Type B pancreatic cell (in vitro differentiated cells): ENCODE measurements around the gene EIF3B. TPM values are rescaled to one million over a fixed set of nuclear protein-coding genes. Genes with fewer than 3 reads are reported as not detected.
"Not testable (repeated sequence)": the region's sequence is repeated elsewhere in the genome, so short reads cannot be mapped to it uniquely, and the experiment has no call there.

Source experiments
- DNase-seq: peaks from one replicate; pipeline ENCODE4 v3.0.0; 2021; ENCODE audit warnings: mixed read lengths; ENCODE audit not compliant: unreplicated experiment; ENCODE audit errors: extremely low spot score
- H3K27ac Mint-ChIP-seq: 2 replicates; pipeline ENCODE4 v1.8.0; 2021; ENCODE audit warnings: mild to moderate bottlenecking, mixed read lengths
- H3K27me3 Mint-ChIP-seq: 2 replicates; pipeline ENCODE4 v1.8.0; 2021; ENCODE audit warnings: mixed read lengths
- H3K36me3 Mint-ChIP-seq: 2 replicates; pipeline ENCODE4 v1.8.0; 2021; ENCODE audit warnings: mixed read lengths
- H3K4me1 Mint-ChIP-seq: one replicate; pipeline ENCODE4 v1.8.0; 2021; ENCODE audit warnings: mixed read lengths; ENCODE audit not compliant: unreplicated experiment
- H3K4me3 Mint-ChIP-seq: 2 replicates; pipeline ENCODE4 v1.8.0; 2021; ENCODE audit warnings: mild to moderate bottlenecking, mixed read lengths
- H3K9me3 Mint-ChIP-seq: 2 replicates; pipeline ENCODE4 v1.8.0; 2021; ENCODE audit warnings: mixed read lengths
- CTCF ChIP-seq: fragments of 200-600 bp; sonication (generic); conservative IDR thresholded peaks from 2 replicates; pipeline ENCODE4 v1.5.0; 2021; ENCODE audit warnings: antibody characterized with exemption, mild to moderate bottlenecking
- total RNA-seq: library from RNA; stranded (reverse); gene quantifications from 2 replicates; pipeline ENCODE4 v1.2.1, GENCODE V29; 2021; ENCODE audit warnings: low replicate concordance

The EIF3B gene
- total RNA-seq, 1 donor from 2014 or later, result 178 TPM

GRCh38 chr7:2416650-2417049 is 62.0 kb downstream of the EIF3B start:
- DNase-seq, result no peak
- H3K4me3 Mint-ChIP-seq, result no peak overlapping the region
- H3K9me3 Mint-ChIP-seq, result no peaks in the 10 kb centered on the region
- peaks cover 33% of the 10 kb centered on the region for H3K4me1 Mint-ChIP-seq
- no peaks in the 10 kb centered on the region for H3K27me3 Mint-ChIP-seq
- TF ChIP-seq CTCF, result no peak
- peaks cover 7% of the 10 kb centered on the region for H3K36me3 Mint-ChIP-seq
- H3K27ac Mint-ChIP-seq, result no peak overlapping the region

- not testable (repeated sequence) for H3K36me3 Mint-ChIP-seq, H3K9me3 Mint-ChIP-seq, H3K27ac Mint-ChIP-seq, H3K27me3 Mint-ChIP-seq, H3K4me3 Mint-ChIP-seq, DNase-seq
- H3K4me1 Mint-ChIP-seq, result peaks cover 28% of the 10 kb centered on the region
Measured at GRCh38 chr7:2417178-2417577, 62.6 kb downstream of the EIF3B start.

- Mint-ChIP-seq H3K27me3 (no peaks in the 10 kb centered on the region), H3K4me3 (no peak overlapping the region), H3K9me3 (no peaks in the 10 kb centered on the region), H3K4me1 (peaks cover 20% of the 10 kb centered on the region), H3K27ac (no peak overlapping the region), H3K36me3 (peaks cover 7% of the 10 kb centered on the region)
- no peak for DNase-seq
- no peak for TF ChIP-seq CTCF
Measured at GRCh38 chr7:2417981-2418481, 63.4 kb downstream of the EIF3B start.

GRCh38 chr7:2420216-2420933 is 65.7 kb downstream of the EIF3B start:
- no peak overlapping the region for H3K27ac Mint-ChIP-seq
- H3K4me3 Mint-ChIP-seq, result no peak overlapping the region
- TF ChIP-seq CTCF, result no peak
- H3K9me3 Mint-ChIP-seq, result no peaks in the 10 kb centered on the region
- H3K27me3 Mint-ChIP-seq, result no peaks in the 10 kb centered on the region
- peaks cover 17% of the 10 kb centered on the region for H3K4me1 Mint-ChIP-seq
- no peak for DNase-seq
- H3K36me3 Mint-ChIP-seq, result peaks cover 7% of the 10 kb centered on the region

GRCh38 chr7:2421943-2422310 is 67.3 kb downstream of the EIF3B start:
- H3K4me1 Mint-ChIP-seq, result peaks cover 16% of the 10 kb centered on the region
- no peak overlapping the region for H3K4me3 Mint-ChIP-seq
- H3K36me3 Mint-ChIP-seq, result no peaks in the 10 kb centered on the region
- H3K9me3 Mint-ChIP-seq, result no peaks in the 10 kb centered on the region
- DNase-seq, result no peak
- no peak overlapping the region for H3K27ac Mint-ChIP-seq
- H3K27me3 Mint-ChIP-seq, result no peaks in the 10 kb centered on the region
- no peak for TF ChIP-seq CTCF

- no peak for TF ChIP-seq CTCF
- H3K27me3 Mint-ChIP-seq, result no peaks in the 10 kb centered on the region
- peaks cover 11% of the 10 kb centered on the region for H3K4me1 Mint-ChIP-seq
- no peak for DNase-seq
- H3K9me3 Mint-ChIP-seq, result peaks cover under 1% of the 10 kb centered on the region
- peaks cover under 1% of the 10 kb centered on the region for H3K36me3 Mint-ChIP-seq
- H3K27ac Mint-ChIP-seq, result no peak overlapping the region
- no peak overlapping the region for H3K4me3 Mint-ChIP-seq
Measured at GRCh38 chr7:2425749-2426148, 71.1 kb downstream of the EIF3B start.

Other genes with a start within 250 kb of the EIF3B start
- 32.0 and 40.7 TPM in 2 replicates for gene MAD1L1, start 121.9 kb upstream of the EIF3B start, total RNA-seq
- gene MRM2, start 112.6 kb upstream of the EIF3B start, total RNA-seq, result 29.3 and 35.3 TPM in 2 replicates
- 25.1 and 32.2 TPM in 2 replicates for gene NUDT1, start 112.6 kb upstream of the EIF3B start, total RNA-seq
- gene SNX8, start 40.4 kb upstream of the EIF3B start, total RNA-seq, result 29.1 and 40.6 TPM in 2 replicates
- 17.6 and 22.4 TPM in 2 replicates for gene CHST12, start 48.8 kb downstream of the EIF3B start, total RNA-seq
- not detected in 2 replicates for gene GRIFIN, start 121.6 kb downstream of the EIF3B start, total RNA-seq
- 5.0 and 15.3 TPM in 2 replicates for gene LFNG, start 164.9 kb downstream of the EIF3B start, total RNA-seq
- 25.2 and 40.3 TPM in 2 replicates for gene BRAT1, start 200.7 kb downstream of the EIF3B start, total RNA-seq
- gene IQCE, start 204.2 kb downstream of the EIF3B start, total RNA-seq, result 25.7 and 35.2 TPM in 2 replicates